Panc1 (cell line): ENCODE results near the gene GSTM5. TPM values are rescaled to one million over a fixed set of nuclear protein-coding genes. Genes with fewer than 3 reads are reported as not detected.
"Not testable (repeated sequence)": the region's sequence is repeated elsewhere in the genome, so short reads cannot be mapped to it uniquely, and the experiment has no call there.

Experiments
- ATAC-seq: fragments of 200-7000 bp; cut with Tn5 transposase; 2 replicates; pipeline ENCODE4 v1.9.1; 2020; ENCODE audit warnings: mild to moderate bottlenecking, moderate library complexity
- BruUV-seq: library from RNA; stranded (reverse); fragments of 400-500 nt; replicated peaks from 2 replicates; lab custom pipeline; 2021; lab: Mats Ljungman, UMichigan
- CTCF ChIA-PET: fragments of 300-600 bp; sonication (Branson Sonifier 250); formaldehyde crosslinking; loops from one replicate; lab custom pipeline; 2022; ENCODE audit warnings: antibody characterized with exemption; lab: Charles Lee
- POLR2A ChIA-PET: fragments of 300-600 bp; sonication (Branson Sonifier 250); formaldehyde crosslinking; loops from one replicate; lab custom pipeline; 2022; ENCODE audit warnings: antibody characterized with exemption; lab: Charles Lee
- DNase-seq: peaks from one replicate; pipeline ENCODE4 v3.0.0-alpha.2; 2010; ENCODE audit warnings: low read depth, low spot score
- H3K27ac ChIP-seq: 2 replicates; pipeline ENCODE4 v1.5.1; 2011; ENCODE audit warnings: mild to moderate bottlenecking, low read length, inconsistent platforms
- H3K27me3 ChIP-seq: fragments of 200-500 bp; sonication (Bioruptor generic); 2 replicates; pipeline ENCODE4 v1.6.0; 2014; ENCODE audit warnings: low read length, inconsistent platforms; ENCODE audit not compliant: control insufficient read depth, insufficient read depth
- H3K36me3 ChIP-seq: fragments of 200-500 bp; sonication (Bioruptor generic); 2 replicates; pipeline ENCODE4 v1.5.1; 2014; ENCODE audit warnings: inconsistent platforms, mild to moderate bottlenecking, low read length, moderate library complexity; ENCODE audit not compliant: control insufficient read depth, insufficient read depth
- H3K4me1 ChIP-seq: 2 replicates; pipeline ENCODE4 v1.5.1; 2011; ENCODE audit warnings: inconsistent platforms, mild to moderate bottlenecking, low read length, moderate library complexity; ENCODE audit not compliant: control insufficient read depth, insufficient read depth
- H3K4me3 ChIP-seq, 2 experiments: 2 replicates each; pipeline ENCODE4 v1.5.1; 2011 to 2012; ENCODE audit warnings: low read depth in 2 of 2, low read length in 2 of 2, mild to moderate bottlenecking in 2 of 2, inconsistent platforms in 1 of 2, moderate library complexity in 1 of 2
- H3K9me3 ChIP-seq: fragments of 200-500 bp; sonication (Bioruptor generic); 2 replicates; pipeline ENCODE4 v1.5.1; 2014; ENCODE audit warnings: low read depth, mild to moderate bottlenecking, inconsistent platforms, low read length, moderate library complexity; ENCODE audit not compliant: control insufficient read depth, insufficient read depth
- CTCF ChIP-seq: fragments of 450-650 bp; IDR thresholded peaks from 2 replicates; pipeline ENCODE4 v1.5.1; 2017; ENCODE audit warnings: mild to moderate bottlenecking
- POLR2AphosphoS5 ChIP-seq: IDR thresholded peaks from 2 replicates; pipeline ENCODE4 v1.6.1; 2012; ENCODE audit warnings: mild to moderate bottlenecking, low read depth, low read length, moderate library complexity
- REST ChIP-seq, 2 experiments: IDR thresholded peaks; 2 replicates each; pipeline ENCODE4 v1.6.1; 2011 to 2012; ENCODE audit warnings: low read depth in 2 of 2, control low read depth in 1 of 2, low read length in 1 of 2, mild to moderate bottlenecking in 1 of 2, moderate library complexity in 1 of 2; ENCODE audit not compliant: insufficient read depth in 1 of 2
- SIN3A ChIP-seq: IDR thresholded peaks from 2 replicates; pipeline ENCODE4 v1.6.1; 2012; ENCODE audit warnings: low read depth, mild to moderate bottlenecking, low read length, moderate library complexity, borderline replicate concordance; ENCODE audit not compliant: insufficient read depth
- TCF7L2 ChIP-seq: IDR thresholded peaks from 2 replicates; pipeline ENCODE4 v1.6.1; 2011; ENCODE audit warnings: mild to moderate bottlenecking, low read depth, low read length, inconsistent platforms
- in situ Hi-C: cut with HindIII; loops from 2 replicates; pipeline ENCODE4 v1.10.0; 2016; ENCODE audit warnings: low sequenced_read_pairs, low pct_unique_long_range_greater_than_20kb
- intact Hi-C: fragments of 100-400 bp; cut with micrococcal nuclease; formaldehyde crosslinking; loops from one replicate; pipeline ENCODE4 v1.10.0; 2022; ENCODE audit not compliant: unreplicated experiment
- total RNA-seq: library from RNA; stranded (reverse); gene quantifications from one replicate; pipeline ENCODE4 v1.2.1, GENCODE V29; 2021; ENCODE audit not compliant: unreplicated experiment

Gene GSTM5
- total RNA-seq, 1 experiment from 2014 or later: not detected

- BruUV-seq, ATAC-seq: not testable (repeated sequence)
Observed at GRCh38 chr1:109685399-109685798, 26.7 kb upstream of the GSTM5 start.

GRCh38 chr1:109685890-109686289 is 26.2 kb upstream of the GSTM5 start:
- H3K4me1 ChIP-seq, H3K4me3 ChIP-seq, POLR2A ChIA-PET, BruUV-seq, H3K9me3 ChIP-seq, intact Hi-C loops, in situ Hi-C loops, CTCF ChIA-PET, H3K27me3 ChIP-seq, ATAC-seq, H3K27ac ChIP-seq, DNase-seq, H3K36me3 ChIP-seq: not testable (repeated sequence)

More at GRCh38 chr1:109685399-109685798, 26.7 kb upstream of the GSTM5 start:
- H3K4me1 ChIP-seq, H3K27ac ChIP-seq, H3K27me3 ChIP-seq, intact Hi-C loops, DNase-seq, POLR2A ChIA-PET, in situ Hi-C loops, H3K4me3 ChIP-seq, H3K36me3 ChIP-seq, H3K9me3 ChIP-seq, CTCF ChIA-PET: not testable (repeated sequence)

GRCh38 chr1:109687109-109687508 is 24.9 kb upstream of the GSTM5 start:
- intact Hi-C loops, BruUV-seq, H3K36me3 ChIP-seq, H3K27ac ChIP-seq, CTCF ChIA-PET, H3K4me1 ChIP-seq, H3K9me3 ChIP-seq, H3K4me3 ChIP-seq, POLR2A ChIA-PET, DNase-seq, in situ Hi-C loops, ATAC-seq, H3K27me3 ChIP-seq: not testable (repeated sequence)

- no peaks in the 10 kb centered on the region for H3K4me1 ChIP-seq
- intact Hi-C loops: no loop called here
- no peak for ATAC-seq
Observed at GRCh38 chr1:109687641-109688499, 24.2 kb upstream of the GSTM5 start, which contains the start of gene GSTM1. Gene GSTM1, plus strand, starts transcription at chr1:109687817. Its CDS starts 57 bp downstream, at chr1:109687874.

More at GRCh38 chr1:109687641-109688499, 24.2 kb upstream of the GSTM5 start, which contains the start of gene GSTM1:
- TF ChIP-seq POLR2AphosphoS5 (no peak), CTCF (no peak), TCF7L2 (no peak), SIN3A (no peak), REST (IDR thresholded peaks at IDR 0.05; ENCODE audit: insufficient read depth in 1 of 2, low read depth in 2 of 2, low read length in 1 of 2) (no peak)
- Histone ChIP-seq H3K36me3 (no peaks in the 10 kb centered on the region), H3K4me3 (no peak within 1 kb of the TSS), H3K9me3 (no peaks in the 10 kb centered on the region), H3K27ac (no peak within 1 kb of the TSS), H3K27me3 (no peaks in the 10 kb centered on the region)
- ChIA-PET POLR2A (no interaction called here), CTCF (no interaction called here)
- no peak for DNase-seq
- BruUV-seq: no TSS peak
- in situ Hi-C loops: no loop called here
